Muscle of arm (tissue), 12 donors: ENCODE results near the gene MCAM. TPM values are rescaled to one million over a fixed set of nuclear protein-coding genes. Genes with fewer than 3 reads are reported as not detected.

Source experiments
- DNase-seq: peaks from one replicate; pipeline ENCODE4 v3.0.0-alpha.2; 2013
- polyA plus RNA-seq, 12 donors: library from polyadenylated mRNA; unstranded; fragments of 120-200 nt; gene quantifications; one replicate each; pipeline ENCODE4 v1.2.1, GENCODE V29; 2013; ENCODE audit not compliant: insufficient read length in 12 of 12

MCAM gene
- polyA plus RNA-seq, 12 donors, result 134 to 237 (median 193) TPM; not detected in 1

DNA sequence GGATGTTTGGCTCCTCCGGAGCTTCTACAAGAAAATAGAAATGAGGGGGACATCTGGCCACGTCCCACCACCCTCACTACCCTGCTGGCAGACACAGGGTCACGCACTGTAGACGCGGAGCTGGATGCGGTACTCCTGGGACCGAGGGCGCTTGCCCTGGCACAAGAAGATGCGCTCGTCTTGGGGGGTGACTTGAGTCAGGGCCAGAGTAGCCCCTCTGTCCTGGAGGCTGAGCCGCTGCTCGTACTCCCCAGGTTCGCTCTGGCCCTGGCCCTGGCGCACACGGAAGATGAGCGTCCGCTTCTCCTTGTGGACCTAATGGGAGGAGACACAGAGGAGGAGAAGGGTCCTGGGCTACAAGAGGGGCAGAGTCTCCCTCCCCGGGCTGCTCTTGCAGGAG lies 2.2 kb downstream of the MCAM start:
- DNase-seq, result no peak

DNA sequence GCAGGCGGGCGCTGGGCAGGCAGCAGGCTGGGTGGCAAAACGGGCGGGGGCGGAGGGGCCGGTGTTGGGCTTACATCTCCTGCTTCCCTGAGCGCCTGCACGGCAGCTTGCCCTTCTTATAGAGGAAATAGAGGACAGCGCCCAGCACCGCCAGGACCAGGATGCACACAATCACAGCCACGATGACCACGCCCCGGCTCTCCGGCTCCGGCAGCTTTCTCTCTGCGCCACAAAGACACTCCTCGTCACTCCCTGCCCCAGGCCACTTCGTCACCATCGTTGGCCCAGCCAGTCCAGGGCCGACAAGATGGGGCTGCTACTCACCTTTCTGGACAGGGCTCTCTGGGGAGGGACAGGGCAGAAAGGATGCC lies 6.3 kb downstream of the MCAM start:
- no peak for DNase-seq

DNA sequence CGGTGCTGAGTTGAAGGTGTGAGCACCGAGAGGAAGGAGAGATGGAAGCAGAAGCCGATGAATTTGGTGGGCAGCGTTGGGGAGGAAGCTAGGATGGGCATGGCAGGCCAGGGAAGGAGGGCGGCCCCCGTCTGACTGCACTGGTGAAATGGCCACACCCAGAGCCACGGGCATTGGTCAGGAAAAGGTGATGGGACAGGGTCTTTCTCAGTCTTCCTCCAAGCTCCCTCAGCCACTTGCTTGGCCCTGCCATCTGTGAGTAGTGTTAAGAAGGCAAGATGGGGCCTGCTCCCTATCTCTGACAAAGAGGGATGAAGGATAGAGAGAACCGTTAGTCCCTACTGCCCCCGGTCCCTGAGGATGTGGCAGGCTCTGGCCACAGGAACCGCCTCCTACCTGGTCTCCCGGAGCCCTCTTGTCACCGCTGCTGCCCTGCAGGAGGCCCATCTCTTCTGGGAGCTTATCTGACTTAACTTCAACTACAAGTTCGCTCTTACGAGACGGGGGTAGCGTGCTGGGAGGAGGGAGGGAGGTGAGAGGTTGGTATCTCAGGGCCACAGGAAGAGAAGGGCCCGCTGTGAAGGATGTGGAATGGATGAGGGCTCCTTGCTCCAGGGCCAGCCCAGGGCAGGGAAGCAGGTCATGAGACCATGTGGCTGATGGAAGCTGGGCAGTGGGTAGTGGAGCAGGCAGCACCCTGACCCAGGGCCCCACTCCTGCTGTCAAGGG lies 6.8 kb downstream of the MCAM start:
- DNase-seq, result no peak

DNA sequence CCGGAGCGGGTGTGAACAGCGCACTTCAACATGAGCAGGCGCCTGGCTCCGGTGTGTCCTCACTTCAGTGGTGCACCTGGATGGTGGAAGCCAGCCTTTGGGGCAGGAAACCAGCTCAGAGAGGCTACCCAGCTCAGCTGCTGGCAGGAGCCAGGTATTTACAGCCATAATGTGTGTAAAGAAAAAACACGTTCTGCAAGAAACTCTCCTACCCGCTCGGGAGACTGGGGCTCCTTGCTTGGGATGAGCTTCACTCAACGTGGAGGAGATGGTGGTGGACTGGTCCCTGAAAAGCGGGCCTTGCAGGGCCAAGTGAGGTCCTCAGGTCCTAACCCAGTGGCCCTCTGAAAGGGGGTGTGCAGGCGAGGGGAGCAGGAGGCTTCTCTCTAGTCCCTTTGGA lies 7.5 kb downstream of the MCAM start:
- no peak for DNase-seq

DNA sequence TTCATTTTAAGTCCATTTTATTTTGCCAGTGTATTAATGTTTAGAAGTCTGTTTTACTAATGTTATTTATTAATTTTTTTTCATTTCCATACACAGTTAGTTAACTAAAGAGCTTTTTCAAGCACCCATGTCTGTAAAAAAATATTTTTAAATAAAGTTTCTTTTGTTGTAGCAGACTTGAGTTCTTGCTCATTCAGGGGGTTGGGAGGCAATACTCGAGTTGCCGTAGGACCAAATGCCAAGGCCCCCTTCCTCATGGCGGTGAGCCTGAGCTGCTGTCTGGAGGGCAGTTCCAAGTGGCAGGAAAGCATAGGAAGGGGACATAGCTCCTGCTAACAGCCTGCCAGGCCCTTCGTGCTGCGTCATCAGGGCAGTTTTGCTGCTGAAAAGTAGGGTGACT lies 9.0 kb downstream of the MCAM start:
- no peak for DNase-seq

DNA sequence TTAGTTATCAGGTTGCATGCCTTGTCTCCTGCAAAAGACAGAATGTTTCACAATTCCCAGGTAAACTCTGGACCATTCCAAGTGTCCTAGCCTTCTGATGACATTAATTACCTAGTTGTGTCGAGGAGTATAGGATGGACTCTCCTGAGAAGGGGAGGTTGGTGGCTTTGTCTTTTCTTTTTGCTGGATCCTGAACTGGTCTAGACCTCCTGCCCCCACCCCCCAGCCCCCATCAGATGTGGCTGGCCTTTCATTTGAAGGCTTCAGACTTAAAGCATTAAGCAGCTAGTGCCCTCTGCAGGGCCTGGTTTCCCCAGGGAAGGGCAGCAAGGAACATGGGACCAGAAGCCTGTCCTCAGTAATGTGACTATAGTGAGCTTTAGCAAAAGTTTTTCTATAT lies 9.7 kb downstream of the MCAM start:
- DNase-seq, result no peak

DNA sequence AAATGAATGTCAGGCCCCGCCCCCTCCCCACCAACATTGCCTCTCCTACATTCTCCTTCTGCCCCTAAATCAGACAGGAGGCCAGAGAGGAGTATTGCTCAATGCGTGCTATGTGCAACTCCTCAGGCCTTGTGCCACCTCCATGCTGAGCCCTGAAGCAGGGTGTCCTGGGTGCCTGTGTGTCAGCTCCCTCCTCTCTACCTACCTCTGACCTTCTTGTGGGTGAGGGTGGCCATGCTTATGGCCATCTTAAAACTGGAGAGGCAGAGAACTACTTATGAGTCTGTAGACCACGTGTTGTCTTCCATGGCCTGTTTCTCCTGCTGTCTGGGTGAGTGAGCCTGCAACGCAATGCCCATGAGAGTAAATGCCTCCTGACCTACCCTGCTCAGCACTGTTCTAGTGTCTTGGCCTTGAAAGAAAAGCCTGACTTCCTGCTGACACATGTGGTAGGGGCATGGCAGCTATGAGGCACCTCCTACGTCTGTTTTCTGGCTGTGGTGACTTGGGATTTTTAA lies 10.5 kb downstream of the MCAM start:
- DNase-seq, result no peak

DNA sequence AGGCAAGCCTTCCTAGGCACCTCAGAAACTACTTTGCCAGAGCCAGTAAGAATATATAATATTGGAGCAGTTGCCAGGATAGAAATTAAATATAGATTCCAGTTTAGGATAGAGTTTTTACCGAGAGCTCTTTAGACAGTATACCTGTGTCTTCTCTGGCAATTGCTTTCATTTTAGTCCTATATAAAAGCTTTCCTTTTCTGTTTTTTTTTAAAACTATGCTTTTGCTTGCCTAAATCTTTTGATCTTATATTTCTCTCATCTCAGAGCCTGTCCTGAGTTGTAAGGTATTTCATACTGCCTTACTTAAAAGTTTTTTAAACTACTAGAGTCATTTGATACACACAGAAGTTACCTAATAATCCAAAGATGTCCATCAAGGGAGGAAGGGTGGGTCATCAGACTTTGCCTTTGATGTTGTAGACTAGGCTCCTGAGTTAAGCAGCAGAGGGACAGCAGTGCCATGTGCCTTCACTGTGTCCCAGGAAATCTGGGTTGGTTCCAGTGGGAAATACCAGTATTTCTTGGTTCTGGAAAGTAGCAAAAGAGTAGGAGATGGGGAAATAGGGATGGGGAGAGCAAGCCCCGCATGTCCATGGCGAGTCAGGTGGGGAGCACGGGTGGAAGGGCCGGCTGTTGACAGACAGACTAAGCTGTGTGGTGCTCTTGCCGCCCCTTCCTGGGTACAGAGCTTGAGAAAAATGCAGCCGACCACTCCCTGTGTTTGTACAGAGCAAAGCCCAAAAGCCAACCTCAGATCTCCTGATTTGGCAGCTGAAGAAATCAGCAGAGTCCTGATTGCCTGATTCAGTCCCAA lies 11.2 kb downstream of the MCAM start:
- no peak for DNase-seq

DNA sequence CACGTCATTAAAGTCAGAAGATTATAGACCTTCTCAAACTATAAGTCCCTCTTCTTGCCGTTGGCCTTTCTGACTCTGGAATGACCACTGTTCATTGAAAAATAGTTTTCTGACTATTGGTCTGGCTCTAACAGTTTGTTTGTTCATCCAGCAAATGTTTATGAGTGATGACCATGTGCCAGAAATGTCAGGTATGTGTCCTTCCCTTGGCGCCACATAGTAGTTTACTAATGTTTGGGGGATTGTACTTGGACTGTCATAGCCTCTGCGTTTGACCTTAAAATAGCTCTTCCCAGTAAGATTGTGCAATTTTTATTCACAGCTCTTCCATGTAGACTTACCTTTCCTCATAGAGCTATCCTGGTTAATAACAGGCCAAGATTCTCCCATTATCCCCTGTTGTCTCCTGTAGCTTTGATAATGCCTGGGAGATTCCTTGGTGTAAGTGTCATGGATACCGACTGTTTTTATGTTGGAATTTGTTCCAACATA lies 13.7 kb downstream of the MCAM start:
- DNase-seq, result no peak

DNA sequence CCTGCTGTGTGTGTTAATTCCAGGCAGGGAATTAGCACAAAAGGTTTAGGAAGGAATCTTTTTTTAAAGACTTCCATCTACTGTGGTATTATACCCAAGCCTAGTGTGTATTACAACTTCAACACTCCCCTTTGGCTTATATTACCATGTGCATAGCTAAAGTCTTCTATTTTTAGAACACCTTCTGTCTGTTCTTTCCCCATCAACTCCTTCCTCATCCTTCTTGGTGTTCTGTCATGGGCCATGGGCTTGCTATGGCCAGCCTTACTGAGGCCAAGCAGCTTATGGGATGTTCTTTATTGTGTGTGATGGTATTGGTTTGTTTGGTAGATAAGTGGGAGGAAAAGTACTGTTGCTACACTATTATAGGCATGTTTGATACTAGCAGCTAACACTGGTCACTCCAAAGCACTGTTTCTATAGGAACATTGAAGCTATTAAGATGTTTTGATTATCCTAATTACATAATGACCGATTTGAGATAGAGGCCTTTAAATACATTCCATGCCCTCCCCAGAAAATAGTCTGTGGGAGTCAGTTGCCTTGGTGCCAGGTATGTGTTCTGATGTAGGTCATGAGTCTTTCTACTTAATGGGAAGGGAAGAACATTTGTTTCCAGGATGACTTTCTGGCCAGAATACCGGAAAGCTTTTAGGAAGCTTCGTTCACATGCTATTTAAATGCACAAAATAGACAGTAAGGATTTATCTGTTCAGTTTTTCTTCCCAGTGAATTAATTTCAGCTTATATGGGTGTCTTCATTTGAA lies 16.5 kb downstream of the MCAM start:
- no peak for DNase-seq

DNA sequence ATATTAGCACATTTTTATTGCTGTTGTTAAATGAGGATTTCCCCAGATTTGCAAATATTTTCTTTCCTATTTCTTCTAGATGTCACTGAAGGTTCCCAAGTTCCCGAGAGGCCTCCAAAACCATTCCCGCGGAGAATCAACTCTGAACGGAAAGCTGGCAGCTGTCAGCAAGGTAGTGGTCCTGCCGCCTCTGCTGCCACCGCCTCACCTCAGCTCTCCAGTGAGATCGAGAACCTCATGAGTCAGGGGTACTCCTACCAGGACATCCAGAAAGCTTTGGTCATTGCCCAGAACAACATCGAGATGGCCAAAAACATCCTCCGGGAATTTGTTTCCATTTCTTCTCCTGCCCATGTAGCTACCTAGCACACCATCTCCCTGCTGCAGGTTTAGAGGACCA lies 17.5 kb downstream of the MCAM start:
- DNase-seq, result no peak

DNA sequence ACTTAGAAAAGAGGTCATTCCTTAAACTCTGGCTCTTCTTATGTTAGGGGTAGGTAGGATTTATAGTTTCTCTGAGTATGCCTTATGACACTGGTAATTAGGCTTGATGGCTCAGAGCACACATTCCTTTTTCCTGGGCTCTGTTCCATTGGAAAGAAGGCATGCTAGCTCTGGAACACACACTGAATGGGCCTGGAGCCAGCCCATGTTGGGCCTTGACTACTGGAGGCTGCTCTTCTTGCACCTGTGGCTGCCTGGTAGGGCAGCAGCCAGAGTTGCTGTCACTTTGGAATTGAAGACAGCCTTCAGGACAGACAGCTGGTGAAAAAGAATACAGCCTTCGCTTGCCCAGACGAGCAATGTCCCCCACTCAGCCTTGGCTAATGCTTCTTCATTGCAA lies 18.2 kb downstream of the MCAM start:
- DNase-seq, result peak; percentile 56

DNA sequence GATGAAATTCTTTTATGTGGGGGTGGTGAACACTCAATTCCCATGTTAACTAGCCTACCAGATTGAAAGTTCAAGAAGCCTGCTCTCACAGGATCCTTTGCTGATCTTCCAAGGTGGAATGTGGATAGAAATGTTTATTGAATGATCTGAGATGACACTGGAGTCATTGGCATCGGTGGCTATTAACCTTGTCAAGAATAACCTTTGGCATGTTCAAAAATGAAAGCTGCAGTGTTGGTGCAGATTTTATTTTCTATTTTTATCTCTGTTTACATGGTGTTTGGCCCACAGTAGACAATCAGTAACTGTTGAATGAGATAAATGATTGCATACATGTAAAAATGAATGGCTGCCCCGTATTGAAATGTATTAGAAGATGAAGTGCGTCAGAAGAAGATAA lies 19.0 kb downstream of the MCAM start:
- no peak for DNase-seq

DNA sequence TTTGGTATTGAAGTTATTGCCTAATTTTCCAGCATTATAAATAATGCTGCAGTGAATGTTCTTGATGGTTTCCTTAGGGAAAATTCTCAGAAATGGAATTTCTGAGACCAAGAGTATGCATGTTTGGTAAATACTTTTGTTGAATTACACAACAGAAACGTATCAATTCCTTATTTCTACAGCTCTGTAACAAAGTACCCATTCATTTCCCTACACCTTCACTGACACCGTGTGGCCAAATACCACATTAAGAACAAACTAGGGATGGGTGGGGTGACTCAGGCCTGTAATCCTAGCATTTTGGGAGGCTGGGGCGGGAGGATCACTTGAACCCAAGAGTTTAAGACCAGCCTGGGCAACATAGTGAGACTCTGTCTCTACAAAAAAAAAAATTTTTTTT lies 21.8 kb downstream of the MCAM start:
- DNase-seq, result no peak

DNA sequence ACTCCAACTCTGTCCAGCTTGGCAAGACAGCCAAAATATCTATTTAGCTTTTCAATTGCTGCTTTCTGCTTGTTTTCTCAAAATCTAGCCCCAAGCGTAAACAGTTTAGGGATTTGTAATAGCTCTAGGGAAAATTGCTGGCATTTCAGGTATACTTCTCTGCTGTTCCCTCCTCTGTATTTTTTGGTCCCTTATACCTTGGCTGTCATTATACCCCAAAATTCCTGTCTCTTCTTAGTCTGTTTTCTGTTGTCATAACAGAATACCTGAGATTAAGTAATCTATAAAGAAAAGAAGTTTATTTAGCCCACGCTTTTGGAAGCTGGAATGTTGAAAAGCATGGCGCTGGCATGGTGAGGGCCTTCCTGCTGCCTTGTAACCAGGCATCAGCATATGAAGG lies 23.5 kb downstream of the MCAM start:
- DNase-seq, result no peak

DNA sequence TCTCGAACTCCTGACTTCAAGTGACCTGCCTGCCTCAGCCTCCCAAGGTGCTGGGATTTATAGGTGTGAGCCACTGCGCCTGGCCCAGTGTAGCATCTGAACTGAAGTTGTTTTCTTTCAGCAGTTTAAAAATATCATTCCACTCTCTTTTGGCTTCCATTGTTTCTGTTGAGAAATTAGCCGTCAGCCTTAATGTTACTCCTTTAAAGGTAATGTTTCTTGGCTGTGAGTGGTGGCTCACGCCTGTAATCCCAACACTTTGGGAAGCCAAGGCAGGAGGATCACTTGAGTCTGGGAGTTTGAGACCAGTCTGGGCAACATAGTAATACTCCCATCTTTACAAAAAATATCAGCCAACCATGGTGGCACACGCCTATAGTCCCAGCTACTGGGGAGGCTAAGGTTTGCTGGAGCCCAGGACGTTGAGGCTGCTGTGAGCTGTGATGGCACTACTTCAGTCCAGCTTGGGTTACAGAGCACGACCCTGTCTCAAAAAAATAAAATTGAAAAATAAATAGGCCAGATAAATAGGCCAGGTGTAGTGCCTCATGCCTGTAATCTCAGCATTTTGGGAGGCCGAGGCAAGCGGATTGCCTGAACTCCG lies 25.9 kb downstream of the MCAM start:
- DNase-seq, result no peak

DNA sequence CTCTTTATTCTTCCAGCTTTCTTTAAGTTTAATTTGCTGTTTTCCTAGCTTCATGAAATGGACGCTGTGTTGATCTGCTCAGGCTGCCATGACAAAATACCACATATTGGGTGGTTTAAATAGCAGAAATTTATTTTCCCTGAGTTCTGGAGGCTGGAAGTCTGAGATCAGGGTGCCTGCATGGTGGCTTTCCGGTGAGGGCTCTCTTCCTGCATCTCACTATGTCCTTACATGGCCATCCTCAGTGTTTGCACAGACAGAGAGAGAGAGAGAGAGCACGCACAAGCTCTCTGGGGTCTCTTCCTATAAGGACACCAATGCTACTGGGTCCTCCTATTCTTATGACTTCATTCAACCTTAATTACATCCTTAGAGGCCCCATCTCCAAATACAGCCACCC lies 28.7 kb downstream of the MCAM start:
- no peak for DNase-seq

DNA sequence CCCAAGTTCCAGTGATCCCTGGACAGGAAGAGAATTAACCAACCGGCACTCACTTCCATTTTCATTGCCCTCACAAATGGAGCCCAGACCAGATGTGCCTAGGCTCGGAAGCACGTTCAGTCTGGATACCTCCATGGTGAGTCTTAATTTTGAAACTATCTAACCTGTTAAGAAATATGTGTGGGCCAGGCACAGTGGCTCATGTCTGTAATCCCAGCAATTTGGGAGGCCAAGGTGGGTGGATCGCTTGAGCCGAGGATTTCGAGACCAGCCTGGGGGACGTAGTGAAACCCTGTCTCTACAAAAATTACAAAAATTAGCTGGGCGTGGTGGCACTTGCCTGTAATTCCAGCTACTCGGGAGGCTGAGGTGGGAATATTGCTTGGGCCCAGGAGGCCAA lies 31.5 kb downstream of the MCAM start:
- no peak for DNase-seq

DNA sequence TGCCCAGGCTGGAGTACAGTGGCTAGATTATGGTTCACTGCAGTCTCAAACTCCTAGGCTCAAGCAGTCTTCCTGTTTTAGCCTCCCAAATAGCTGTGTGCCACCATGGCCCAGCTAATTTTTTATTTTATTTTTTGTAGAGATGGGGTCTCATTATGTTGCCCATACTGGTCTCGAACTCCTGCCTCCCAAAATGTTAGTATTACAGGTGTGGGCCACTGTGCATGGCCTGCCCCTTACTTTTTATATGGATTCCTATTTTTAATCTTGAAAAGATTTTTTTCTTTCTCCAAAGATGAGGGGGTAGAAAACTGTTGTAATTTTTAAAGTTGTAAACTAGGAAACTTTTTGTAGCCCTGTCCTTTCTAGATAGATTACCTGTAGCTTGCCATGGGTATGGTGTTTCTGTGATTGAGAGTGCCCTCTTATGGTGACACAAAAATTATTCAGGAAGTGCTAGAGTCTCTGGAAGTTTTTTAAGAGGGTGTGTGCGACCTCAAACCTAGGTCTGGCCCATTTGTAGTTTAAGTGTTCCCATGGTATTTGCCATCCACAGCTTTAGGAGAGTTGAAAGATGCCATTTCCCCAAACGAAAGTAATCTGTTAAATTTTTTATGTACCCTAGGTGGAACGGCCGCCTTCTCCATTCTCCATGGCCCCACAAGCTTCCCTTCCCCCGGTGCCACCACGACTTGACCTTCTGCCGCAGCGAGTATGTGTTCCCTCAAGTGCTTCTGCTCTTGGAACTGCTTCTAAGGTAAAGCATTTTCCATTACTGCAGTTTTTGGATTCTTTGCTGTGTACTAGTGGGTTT lies 32.4 kb downstream of the MCAM start:
- DNase-seq, result peak; percentile 30

DNA sequence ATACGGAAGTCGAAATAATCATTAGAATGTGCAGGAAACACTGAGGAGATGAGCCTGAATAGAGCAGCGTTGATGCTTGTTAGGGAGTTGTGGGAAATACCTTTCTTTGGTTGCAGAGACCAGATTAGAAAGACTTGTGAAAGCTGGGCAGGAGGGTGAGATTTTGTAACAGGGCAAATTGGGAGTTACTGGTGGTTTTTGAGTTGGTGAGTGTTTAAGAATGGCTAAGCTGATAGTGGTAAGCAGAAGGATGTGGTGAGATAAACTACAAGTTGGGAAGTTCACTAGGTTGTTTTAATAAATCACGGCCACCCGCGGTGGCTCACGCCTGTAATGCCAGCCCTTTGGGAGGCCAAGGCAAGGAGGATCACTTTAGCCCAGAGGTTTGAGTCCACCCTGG lies 34.4 kb downstream of the MCAM start:
- DNase-seq, result no peak

DNA sequence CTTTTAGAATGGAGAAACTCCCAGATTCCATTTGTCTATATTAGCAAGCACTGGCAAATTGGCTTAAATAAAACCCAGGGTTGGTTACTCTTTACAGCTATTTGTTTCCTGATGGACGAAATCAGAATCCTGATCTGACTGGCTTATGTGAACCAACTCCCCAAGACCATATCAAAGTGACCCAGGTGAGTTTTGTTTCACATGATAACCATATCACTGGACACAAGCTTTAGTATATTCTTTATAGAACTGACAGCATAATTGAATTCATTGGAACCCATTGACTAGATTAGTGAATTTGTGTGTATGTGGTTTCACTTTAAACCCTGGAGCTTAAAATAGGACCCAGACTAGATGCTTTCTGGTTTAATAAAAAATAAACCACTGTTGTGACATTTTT lies 39.3 kb downstream of the MCAM start:
- no peak for DNase-seq
